Myometrial cell (primary cell): ENCODE measurements around the gene CYP2F1. TPM values are rescaled to one million over a fixed set of nuclear protein-coding genes. Genes with fewer than 3 reads are reported as not detected.

Experiments
- total RNA-seq: library from RNA; depleted of rRNA; stranded (reverse); fragments of >200 nt; gene quantifications from 2 replicates; pipeline ENCODE4 v1.2.3, GENCODE V29; 2015

The CYP2F1 gene, protein sequence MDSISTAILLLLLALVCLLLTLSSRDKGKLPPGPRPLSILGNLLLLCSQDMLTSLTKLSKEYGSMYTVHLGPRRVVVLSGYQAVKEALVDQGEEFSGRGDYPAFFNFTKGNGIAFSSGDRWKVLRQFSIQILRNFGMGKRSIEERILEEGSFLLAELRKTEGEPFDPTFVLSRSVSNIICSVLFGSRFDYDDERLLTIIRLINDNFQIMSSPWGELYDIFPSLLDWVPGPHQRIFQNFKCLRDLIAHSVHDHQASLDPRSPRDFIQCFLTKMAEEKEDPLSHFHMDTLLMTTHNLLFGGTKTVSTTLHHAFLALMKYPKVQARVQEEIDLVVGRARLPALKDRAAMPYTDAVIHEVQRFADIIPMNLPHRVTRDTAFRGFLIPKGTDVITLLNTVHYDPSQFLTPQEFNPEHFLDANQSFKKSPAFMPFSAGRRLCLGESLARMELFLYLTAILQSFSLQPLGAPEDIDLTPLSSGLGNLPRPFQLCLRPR
- not detected in 2 replicates for total RNA-seq

DNA sequence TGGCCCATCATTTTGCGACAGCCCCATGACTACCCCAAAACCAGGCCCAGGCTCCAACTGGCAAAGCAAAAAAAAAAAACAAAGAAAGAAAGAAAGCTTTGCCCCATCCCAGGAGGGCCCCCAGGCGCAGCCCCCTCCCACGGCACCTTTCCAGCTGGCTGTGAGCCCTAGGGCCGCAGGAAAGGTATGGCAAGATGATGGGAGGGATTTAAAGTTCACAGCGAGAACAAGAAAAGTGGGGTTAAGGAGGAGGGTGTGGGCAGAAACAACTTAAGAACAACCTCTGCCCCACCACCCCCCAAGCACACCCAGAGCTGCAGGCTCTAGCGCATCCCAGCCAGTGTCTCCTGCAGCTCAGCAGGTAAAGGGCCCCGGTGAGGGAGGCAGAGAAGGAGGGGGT is at the start of gene CYP2F1:
TSS of gene CYP2F1 (plus strand) at position 301 of the 400 bp plus-strand sequence. CDS start 1,757 bp downstream, outside the sequence.

GRCh38 chr19:41088151-41088550 is 26.1 kb upstream of the CYP2F1 start, which contains the start of gene CYP2A13:
CYP2A13 (plus strand) TSS chr19:41088451; CDS start chr19:41088472, 21 bp downstream.

Other genes with a start within 250 kb of the CYP2F1 start
- not detected in 2 replicates for gene CYP2A7, start 232.2 kb upstream of the CYP2F1 start, total RNA-seq
- gene CYP2B6, start 123.2 kb upstream of the CYP2F1 start, total RNA-seq = not detected in 2 replicates
- gene CYP2A13, start 26.0 kb upstream of the CYP2F1 start, total RNA-seq = not detected in 2 replicates
- under 0.01 and 1.2 TPM in 2 replicates for gene CYP2S1, start 78.8 kb downstream of the CYP2F1 start, total RNA-seq
- gene AXL, start 104.8 kb downstream of the CYP2F1 start, total RNA-seq = 142 and 144 TPM in 2 replicates
- gene HNRNPUL1, start 149.9 kb downstream of the CYP2F1 start, total RNA-seq = 126 and 129 TPM in 2 replicates
- gene CCDC97, start 195.7 kb downstream of the CYP2F1 start, total RNA-seq = 8.4 and 8.7 TPM in 2 replicates
- gene TGFB1, start 239.5 kb downstream of the CYP2F1 start, total RNA-seq = 14.4 and 19.6 TPM in 2 replicates
- gene B9D2, start 249.7 kb downstream of the CYP2F1 start, total RNA-seq = 8.9 and 13.1 TPM in 2 replicates